A673 (cell line): ENCODE data around the gene PDE6A.

ENCODE experiments used
- EZH2 ChIP-seq: fragments of 200-600 bp; sonication (generic); IDR thresholded peaks from 2 replicates; pipeline ENCODE4 v1.6.1; 2017; ENCODE audit warnings: borderline replicate concordance, low read depth, mild to moderate bottlenecking, mixed read lengths, antibody characterized with exemption, low read length; ENCODE audit not compliant: poor library complexity, severe bottlenecking
- TF ChIP-seq, protein P1 (sequence below): fragments of 300-800, 200-600 bp; sonication (generic); conservative IDR thresholded peaks from 2 replicates; pipeline ENCODE4 v1.5.1; 2017; ENCODE audit warnings: low read depth, mild to moderate bottlenecking, antibody characterized with exemption, low read length, moderate library complexity, mixed read lengths

DNA sequence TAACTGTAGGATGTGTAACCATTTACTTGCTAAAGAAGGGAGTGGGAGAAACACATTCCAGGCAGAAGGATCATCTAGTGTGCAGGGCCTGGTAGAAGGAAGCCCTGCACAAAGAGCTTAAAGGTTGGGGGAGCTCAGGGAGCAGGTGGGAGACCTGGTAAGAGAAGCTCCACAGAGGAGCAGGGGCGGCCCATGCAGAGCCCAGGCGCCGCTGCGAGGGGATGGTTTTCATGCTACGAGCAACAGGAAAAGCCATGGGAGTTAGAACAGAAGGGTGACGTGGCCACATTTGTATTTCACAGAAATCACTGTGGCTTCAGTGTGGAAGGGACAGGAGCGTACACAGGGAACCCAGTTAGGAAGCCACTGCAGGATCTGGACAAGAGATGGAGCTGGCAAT, 73.1 kb downstream of the PDE6A start:
- TF ChIP-seq, protein P1, sequence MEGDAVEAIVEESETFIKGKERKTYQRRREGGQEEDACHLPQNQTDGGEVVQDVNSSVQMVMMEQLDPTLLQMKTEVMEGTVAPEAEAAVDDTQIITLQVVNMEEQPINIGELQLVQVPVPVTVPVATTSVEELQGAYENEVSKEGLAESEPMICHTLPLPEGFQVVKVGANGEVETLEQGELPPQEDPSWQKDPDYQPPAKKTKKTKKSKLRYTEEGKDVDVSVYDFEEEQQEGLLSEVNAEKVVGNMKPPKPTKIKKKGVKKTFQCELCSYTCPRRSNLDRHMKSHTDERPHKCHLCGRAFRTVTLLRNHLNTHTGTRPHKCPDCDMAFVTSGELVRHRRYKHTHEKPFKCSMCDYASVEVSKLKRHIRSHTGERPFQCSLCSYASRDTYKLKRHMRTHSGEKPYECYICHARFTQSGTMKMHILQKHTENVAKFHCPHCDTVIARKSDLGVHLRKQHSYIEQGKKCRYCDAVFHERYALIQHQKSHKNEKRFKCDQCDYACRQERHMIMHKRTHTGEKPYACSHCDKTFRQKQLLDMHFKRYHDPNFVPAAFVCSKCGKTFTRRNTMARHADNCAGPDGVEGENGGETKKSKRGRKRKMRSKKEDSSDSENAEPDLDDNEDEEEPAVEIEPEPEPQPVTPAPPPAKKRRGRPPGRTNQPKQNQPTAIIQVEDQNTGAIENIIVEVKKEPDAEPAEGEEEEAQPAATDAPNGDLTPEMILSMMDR: no peak
- TF ChIP-seq EZH2: no peak
